ENCODE measurements around the gene PRKCE.

DNA sequence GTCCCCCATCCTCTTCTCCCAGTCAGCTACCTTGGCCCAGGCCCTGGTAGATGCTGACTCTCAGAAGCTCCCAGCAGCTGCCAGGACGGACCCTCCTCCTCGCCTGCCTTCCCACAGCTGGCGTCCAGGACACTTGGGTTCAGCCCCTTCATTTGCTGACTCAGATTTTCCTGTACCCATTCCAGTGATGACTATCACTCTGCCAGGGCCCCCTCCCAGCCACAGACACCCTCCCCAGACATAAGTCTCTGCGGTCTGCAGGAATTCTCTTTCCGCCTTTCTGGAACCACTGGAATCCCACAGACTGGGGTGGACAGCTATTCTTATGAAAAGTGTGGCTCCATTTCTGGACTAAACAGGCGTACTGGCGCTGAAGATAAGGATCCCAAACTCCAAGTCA lies 385.5 kb downstream of the PRKCE start:
- TF ChIP-seq, protein P1, sequence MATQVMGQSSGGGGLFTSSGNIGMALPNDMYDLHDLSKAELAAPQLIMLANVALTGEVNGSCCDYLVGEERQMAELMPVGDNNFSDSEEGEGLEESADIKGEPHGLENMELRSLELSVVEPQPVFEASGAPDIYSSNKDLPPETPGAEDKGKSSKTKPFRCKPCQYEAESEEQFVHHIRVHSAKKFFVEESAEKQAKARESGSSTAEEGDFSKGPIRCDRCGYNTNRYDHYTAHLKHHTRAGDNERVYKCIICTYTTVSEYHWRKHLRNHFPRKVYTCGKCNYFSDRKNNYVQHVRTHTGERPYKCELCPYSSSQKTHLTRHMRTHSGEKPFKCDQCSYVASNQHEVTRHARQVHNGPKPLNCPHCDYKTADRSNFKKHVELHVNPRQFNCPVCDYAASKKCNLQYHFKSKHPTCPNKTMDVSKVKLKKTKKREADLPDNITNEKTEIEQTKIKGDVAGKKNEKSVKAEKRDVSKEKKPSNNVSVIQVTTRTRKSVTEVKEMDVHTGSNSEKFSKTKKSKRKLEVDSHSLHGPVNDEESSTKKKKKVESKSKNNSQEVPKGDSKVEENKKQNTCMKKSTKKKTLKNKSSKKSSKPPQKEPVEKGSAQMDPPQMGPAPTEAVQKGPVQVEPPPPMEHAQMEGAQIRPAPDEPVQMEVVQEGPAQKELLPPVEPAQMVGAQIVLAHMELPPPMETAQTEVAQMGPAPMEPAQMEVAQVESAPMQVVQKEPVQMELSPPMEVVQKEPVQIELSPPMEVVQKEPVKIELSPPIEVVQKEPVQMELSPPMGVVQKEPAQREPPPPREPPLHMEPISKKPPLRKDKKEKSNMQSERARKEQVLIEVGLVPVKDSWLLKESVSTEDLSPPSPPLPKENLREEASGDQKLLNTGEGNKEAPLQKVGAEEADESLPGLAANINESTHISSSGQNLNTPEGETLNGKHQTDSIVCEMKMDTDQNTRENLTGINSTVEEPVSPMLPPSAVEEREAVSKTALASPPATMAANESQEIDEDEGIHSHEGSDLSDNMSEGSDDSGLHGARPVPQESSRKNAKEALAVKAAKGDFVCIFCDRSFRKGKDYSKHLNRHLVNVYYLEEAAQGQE (IDR thresholded peaks at IDR 0.05; ENCODE audit: unreplicated experiment) = no peak
- TF ChIP-seq, protein P2, sequence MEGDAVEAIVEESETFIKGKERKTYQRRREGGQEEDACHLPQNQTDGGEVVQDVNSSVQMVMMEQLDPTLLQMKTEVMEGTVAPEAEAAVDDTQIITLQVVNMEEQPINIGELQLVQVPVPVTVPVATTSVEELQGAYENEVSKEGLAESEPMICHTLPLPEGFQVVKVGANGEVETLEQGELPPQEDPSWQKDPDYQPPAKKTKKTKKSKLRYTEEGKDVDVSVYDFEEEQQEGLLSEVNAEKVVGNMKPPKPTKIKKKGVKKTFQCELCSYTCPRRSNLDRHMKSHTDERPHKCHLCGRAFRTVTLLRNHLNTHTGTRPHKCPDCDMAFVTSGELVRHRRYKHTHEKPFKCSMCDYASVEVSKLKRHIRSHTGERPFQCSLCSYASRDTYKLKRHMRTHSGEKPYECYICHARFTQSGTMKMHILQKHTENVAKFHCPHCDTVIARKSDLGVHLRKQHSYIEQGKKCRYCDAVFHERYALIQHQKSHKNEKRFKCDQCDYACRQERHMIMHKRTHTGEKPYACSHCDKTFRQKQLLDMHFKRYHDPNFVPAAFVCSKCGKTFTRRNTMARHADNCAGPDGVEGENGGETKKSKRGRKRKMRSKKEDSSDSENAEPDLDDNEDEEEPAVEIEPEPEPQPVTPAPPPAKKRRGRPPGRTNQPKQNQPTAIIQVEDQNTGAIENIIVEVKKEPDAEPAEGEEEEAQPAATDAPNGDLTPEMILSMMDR (conservative IDR thresholded peaks at IDR 0.05; ENCODE audit: low read depth in 2 of 2) = no peak
- TF ChIP-seq STAT1 (IDR thresholded peaks at IDR 0.05; ENCODE audit: unreplicated experiment) (no peak), POLR2AphosphoS5 (IDR thresholded peaks at IDR 0.05; ENCODE audit: low read depth) (no peak), CREB1 (CRISPR knock-in tag; IDR thresholded peaks at IDR 0.05; ENCODE audit: low read depth) (no peak), EZH2 (IDR thresholded peaks at IDR 0.05; ENCODE audit: low read depth, unreplicated experiment) (no peak)
